Activated CD8-positive, alpha-beta T cell treated with anti-CD3 and anti-CD28 coated beads, Interleukin-2, amount 10 ng/mL, durations not matched to agents 7 days and 5 days (primary cell): Measurements from ENCODE around the gene NOX5. TPM values are rescaled to one million over a fixed set of nuclear protein-coding genes. Genes with fewer than 3 reads are reported as not detected.

Experiments
- ATAC-seq: fragments of 150-1000 bp; cut with Tn5 transposase; one replicate; pipeline ENCODE4 v1.10.0; 2021; ENCODE audit warnings: moderate library complexity
- CTCF ChIA-PET: fragments of 350-600 bp; sonication (Branson Sonifier 250); formaldehyde crosslinking; loops from one replicate; lab custom pipeline; 2021; ENCODE audit warnings: antibody characterized with exemption; lab: Charles Lee
- POLR2A ChIA-PET: fragments of 350-600 bp; sonication (Branson Sonifier 250); formaldehyde crosslinking; loops from one replicate; lab custom pipeline; 2021; ENCODE audit warnings: antibody characterized with exemption; lab: Charles Lee
- DNase-seq: peaks from one replicate; pipeline ENCODE4 v3.0.0-alpha.2; 2020
- H3K27ac Mint-ChIP-seq: one replicate; pipeline ENCODE4 v1.8.0; 2021; ENCODE audit warnings: mild to moderate bottlenecking, mixed read lengths
- H3K27me3 Mint-ChIP-seq: one replicate; pipeline ENCODE4 v1.8.0; 2021; ENCODE audit warnings: low read depth, mixed read lengths
- H3K36me3 Mint-ChIP-seq: one replicate; pipeline ENCODE4 v1.8.0; 2021; ENCODE audit warnings: low read depth, mixed read lengths
- H3K4me1 Mint-ChIP-seq: one replicate; pipeline ENCODE4 v1.8.0; 2021; ENCODE audit warnings: low read depth, mixed read lengths
- H3K4me3 Mint-ChIP-seq: one replicate; pipeline ENCODE4 v1.8.0; 2021; ENCODE audit warnings: mild to moderate bottlenecking, mixed read lengths
- H3K9me3 Mint-ChIP-seq: one replicate; pipeline ENCODE4 v1.8.0; 2022; ENCODE audit warnings: mixed read lengths; ENCODE audit not compliant: insufficient read depth
- total RNA-seq, 2 experiments: library from RNA; stranded (reverse); gene quantifications; one replicate each; pipeline ENCODE4 v1.2.3, GENCODE V29; 2021

The NOX5 gene
- total RNA-seq, 2 experiments from 2014 or later: not detected

DNA sequence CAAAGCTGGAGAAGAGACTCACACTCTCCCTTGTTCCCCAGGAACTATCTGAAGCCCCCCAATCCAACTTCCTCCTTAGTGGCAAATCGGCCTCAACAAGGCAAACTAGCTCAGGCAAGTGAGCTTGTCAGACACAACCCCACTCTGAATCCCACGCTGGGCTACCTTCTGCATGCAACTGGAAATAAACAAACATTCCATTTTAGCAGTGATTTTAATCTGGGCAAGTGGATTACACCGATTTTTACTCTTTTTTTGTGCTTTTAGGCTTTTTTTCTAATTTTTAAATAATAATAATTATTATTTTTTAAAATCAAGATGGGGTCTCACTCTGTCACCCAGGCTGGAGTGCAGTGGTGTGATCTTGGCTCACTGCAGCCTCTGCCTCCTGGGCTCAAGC lies 2.9 kb upstream of the NOX5 start:
- ChIA-PET CTCF (no interaction called here), POLR2A (no interaction called here)
- H3K4me3 Mint-ChIP-seq: no peak overlapping the region
- H3K27me3 Mint-ChIP-seq: peaks cover 6% of the 10 kb centered on the region
- H3K36me3 Mint-ChIP-seq: peaks cover 2% of the 10 kb centered on the region
- peaks cover 24% of the 10 kb centered on the region for H3K9me3 Mint-ChIP-seq
- H3K27ac Mint-ChIP-seq: no peak overlapping the region
- ATAC-seq: no peak
- H3K4me1 Mint-ChIP-seq: no peaks in the 10 kb centered on the region
- DNase-seq: no peak

- Mint-ChIP-seq H3K27me3 (peaks cover 3% of the 10 kb centered on the region), H3K27ac (no peak overlapping the region), H3K4me1 (no peaks in the 10 kb centered on the region), H3K36me3 (peaks cover 2% of the 10 kb centered on the region), H3K9me3 (peaks cover 20% of the 10 kb centered on the region), H3K4me3 (no peak overlapping the region)
- DNase-seq (no peak), ATAC-seq (no peak)
- ChIA-PET CTCF (no interaction called here), POLR2A (no interaction called here)
Observed at GRCh38 chr15:69012761-69013364, 1.6 kb upstream of the NOX5 start.

GRCh38 chr15:69013726-69014406 lies 629 bp upstream of the NOX5 start:
- Mint-ChIP-seq H3K27me3 (peaks cover 3% of the 10 kb centered on the region), H3K4me3 (no peak overlapping the region), H3K4me1 (no peaks in the 10 kb centered on the region), H3K36me3 (no peaks in the 10 kb centered on the region), H3K9me3 (peaks cover 10% of the 10 kb centered on the region), H3K27ac (no peak overlapping the region)
- ChIA-PET POLR2A (no interaction called here), CTCF (no interaction called here)
- DNase-seq (no peak), ATAC-seq (no peak)

- DNase-seq (no peak), ATAC-seq (no peak)
- Mint-ChIP-seq H3K27ac (no peak overlapping the region), H3K36me3 (no peaks in the 10 kb centered on the region), H3K9me3 (no peaks in the 10 kb centered on the region), H3K27me3 (peaks cover 3% of the 10 kb centered on the region), H3K4me3 (no peak overlapping the region), H3K4me1 (no peaks in the 10 kb centered on the region)
- ChIA-PET CTCF (no interaction called here), POLR2A (no interaction called here)
Observed at GRCh38 chr15:69015591-69015990, 1.1 kb downstream of the NOX5 start.

GRCh38 chr15:69016021-69016595 lies 1.6 kb downstream of the NOX5 start:
- H3K36me3 Mint-ChIP-seq: no peaks in the 10 kb centered on the region

GRCh38 chr15:69017978-69018377 lies 3.5 kb downstream of the NOX5 start:
- CTCF ChIA-PET: interaction anchor here (1.6 kb wide), 1 partner anchor 23 kb away, joined by 3 read pairs; no protein-coding TSS in a partner anchor
- Mint-ChIP-seq H3K9me3 (no peaks in the 10 kb centered on the region), H3K27me3 (peaks cover 11% of the 10 kb centered on the region), H3K4me3 (no peak overlapping the region), H3K27ac (no peak overlapping the region), H3K4me1 (no peaks in the 10 kb centered on the region), H3K36me3 (no peaks in the 10 kb centered on the region)
- POLR2A ChIA-PET: no interaction called here
- DNase-seq (no peak), ATAC-seq (no peak)

More at GRCh38 chr15:69016021-69016595, 1.6 kb downstream of the NOX5 start:
- no peak overlapping the region for H3K27ac Mint-ChIP-seq
- DNase-seq (no peak), ATAC-seq (no peak)
- no peaks in the 10 kb centered on the region for H3K4me1 Mint-ChIP-seq
- POLR2A ChIA-PET: no interaction called here
- no peak overlapping the region for H3K4me3 Mint-ChIP-seq
- H3K9me3 Mint-ChIP-seq: no peaks in the 10 kb centered on the region
- CTCF ChIA-PET: no interaction called here
- H3K27me3 Mint-ChIP-seq: peaks cover 3% of the 10 kb centered on the region

- Mint-ChIP-seq H3K36me3 (no peaks in the 10 kb centered on the region), H3K27me3 (peaks cover 12% of the 10 kb centered on the region), H3K4me1 (no peaks in the 10 kb centered on the region), H3K9me3 (no peaks in the 10 kb centered on the region), H3K4me3 (no peak overlapping the region), H3K27ac (no peak overlapping the region)
- ATAC-seq (no peak), DNase-seq (no peak)
- CTCF ChIA-PET: interaction anchor here (1.6 kb wide), 1 partner anchor 22 kb away, joined by 3 read pairs; no protein-coding TSS in a partner anchor
- POLR2A ChIA-PET: no interaction called here
Observed at GRCh38 chr15:69018951-69019350, 4.5 kb downstream of the NOX5 start.

DNA sequence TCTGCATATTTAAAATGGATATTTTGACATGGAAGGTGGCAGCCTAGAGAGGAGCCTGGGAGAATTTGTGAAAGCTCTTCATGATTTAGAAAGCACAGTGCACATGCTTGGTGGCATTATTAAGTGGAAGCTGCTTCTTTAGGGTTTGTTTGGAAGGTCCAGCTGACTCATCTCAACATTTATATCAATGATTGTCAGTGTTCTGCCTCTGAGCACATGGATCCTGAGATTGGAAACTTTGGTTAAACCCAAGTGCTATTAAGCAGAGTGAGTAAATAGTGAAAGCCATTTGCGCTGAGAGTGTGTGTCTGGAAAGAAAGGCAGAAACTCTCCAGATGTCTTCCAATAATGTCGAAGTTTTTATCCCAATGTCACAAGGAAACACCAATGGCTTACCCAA lies 7.4 kb downstream of the NOX5 start:
- CTCF ChIA-PET: interaction anchor here (3.4 kb wide), 1 partner anchor 10 kb away, joined by 14 read pairs; no protein-coding TSS in a partner anchor

GRCh38 chr15:69025320-69025719 lies 10.8 kb downstream of the NOX5 start:
- no peaks in the 10 kb centered on the region for H3K4me1 Mint-ChIP-seq
- ChIA-PET POLR2A (no interaction called here), CTCF (interaction anchor here (1.5 kb wide), 1 partner anchor 28 kb away, joined by 3 read pairs; no protein-coding TSS in a partner anchor)

More for the DNA sequence above, 7.4 kb downstream of the NOX5 start:
- Mint-ChIP-seq H3K4me3 (no peak overlapping the region), H3K27me3 (peaks cover 17% of the 10 kb centered on the region), H3K9me3 (no peaks in the 10 kb centered on the region), H3K27ac (no peak overlapping the region), H3K36me3 (no peaks in the 10 kb centered on the region), H3K4me1 (no peaks in the 10 kb centered on the region)
- ATAC-seq (no peak), DNase-seq (no peak)
- POLR2A ChIA-PET: no interaction called here

DNA sequence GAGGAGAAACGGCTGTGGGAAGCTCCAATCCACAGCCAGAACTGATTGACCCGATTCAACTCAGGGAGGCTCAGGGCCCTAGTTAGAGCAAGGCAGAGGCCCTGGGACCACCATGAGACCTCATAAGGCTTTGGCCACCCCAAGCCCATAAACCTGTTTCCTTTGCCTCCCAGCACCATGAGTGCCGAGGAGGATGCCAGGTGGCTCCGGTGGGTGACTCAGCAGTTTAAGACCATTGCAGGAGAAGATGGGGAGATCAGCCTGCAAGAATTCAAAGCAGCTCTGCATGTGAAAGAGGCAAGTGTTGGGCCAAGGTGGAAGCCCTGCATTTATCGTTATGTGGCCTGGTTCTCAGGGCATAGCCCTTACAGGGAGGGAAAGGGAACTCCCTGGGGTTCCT lies 11.9 kb downstream of the NOX5 start:
- peaks cover 27% of the 10 kb centered on the region for H3K27me3 Mint-ChIP-seq
- H3K36me3 Mint-ChIP-seq: no peaks in the 10 kb centered on the region
- POLR2A ChIA-PET: no interaction called here
- H3K9me3 Mint-ChIP-seq: no peaks in the 10 kb centered on the region
- H3K4me1 Mint-ChIP-seq: no peaks in the 10 kb centered on the region
- no peak overlapping the region for H3K4me3 Mint-ChIP-seq
- DNase-seq: no peak
- H3K27ac Mint-ChIP-seq: no peak overlapping the region
- ATAC-seq: no peak
- CTCF ChIA-PET: interaction anchor here (1.0 kb wide), 1 partner anchor 102 kb away, joined by 3 read pairs; no protein-coding TSS in a partner anchor

More at GRCh38 chr15:69025320-69025719, 10.8 kb downstream of the NOX5 start:
- Mint-ChIP-seq H3K27ac (no peak overlapping the region), H3K27me3 (peaks cover 22% of the 10 kb centered on the region), H3K9me3 (no peaks in the 10 kb centered on the region), H3K36me3 (no peaks in the 10 kb centered on the region), H3K4me3 (no peak overlapping the region)
- ATAC-seq (no peak), DNase-seq (no peak)

DNA sequence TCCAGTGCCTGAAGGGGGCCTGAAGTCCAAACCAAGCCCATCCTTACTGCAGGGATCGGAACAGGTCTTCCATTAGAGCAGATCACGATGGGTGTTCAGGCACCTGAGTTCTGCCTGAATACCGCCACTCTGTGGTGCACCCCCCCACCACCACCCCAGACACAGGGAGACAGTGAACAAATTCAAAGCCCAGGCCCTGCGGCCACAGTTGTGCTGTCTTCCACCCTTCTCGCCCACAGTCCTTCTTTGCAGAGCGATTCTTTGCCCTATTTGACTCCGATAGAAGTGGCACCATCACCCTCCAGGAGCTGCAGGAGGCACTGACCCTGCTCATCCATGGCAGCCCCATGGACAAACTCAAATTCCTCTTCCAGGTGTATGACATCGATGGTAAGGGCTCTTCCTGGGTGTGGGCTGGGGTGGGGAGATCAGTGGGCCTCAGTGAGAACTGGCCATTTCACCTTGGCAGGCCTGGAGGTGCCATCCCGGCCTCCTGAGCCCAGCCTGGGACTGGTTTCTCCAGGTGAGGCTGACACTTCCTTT lies 13.6 kb downstream of the NOX5 start:
- Mint-ChIP-seq H3K9me3 (no peaks in the 10 kb centered on the region), H3K36me3 (no peaks in the 10 kb centered on the region), H3K27me3 (peaks cover 21% of the 10 kb centered on the region), H3K4me1 (peaks cover 4% of the 10 kb centered on the region), H3K4me3 (no peak overlapping the region), H3K27ac (no peak overlapping the region)
- ATAC-seq (no peak), DNase-seq (no peak)
- ChIA-PET CTCF (no interaction called here), POLR2A (no interaction called here)
